Activated CD8-positive, alpha-beta memory T cell treated with anti-CD3 and anti-CD28 coated beads for 1 hour (primary cell): ENCODE data around the gene DCC.

Source experiments
- DNase-seq, 2 donors: peaks; one replicate each; pipeline ENCODE4 v3.0.0-alpha.2; 2020; ENCODE audit warnings: low read depth in 1 of 2; ENCODE audit errors: extremely low read depth in 1 of 2

Gene DCC

DNA sequence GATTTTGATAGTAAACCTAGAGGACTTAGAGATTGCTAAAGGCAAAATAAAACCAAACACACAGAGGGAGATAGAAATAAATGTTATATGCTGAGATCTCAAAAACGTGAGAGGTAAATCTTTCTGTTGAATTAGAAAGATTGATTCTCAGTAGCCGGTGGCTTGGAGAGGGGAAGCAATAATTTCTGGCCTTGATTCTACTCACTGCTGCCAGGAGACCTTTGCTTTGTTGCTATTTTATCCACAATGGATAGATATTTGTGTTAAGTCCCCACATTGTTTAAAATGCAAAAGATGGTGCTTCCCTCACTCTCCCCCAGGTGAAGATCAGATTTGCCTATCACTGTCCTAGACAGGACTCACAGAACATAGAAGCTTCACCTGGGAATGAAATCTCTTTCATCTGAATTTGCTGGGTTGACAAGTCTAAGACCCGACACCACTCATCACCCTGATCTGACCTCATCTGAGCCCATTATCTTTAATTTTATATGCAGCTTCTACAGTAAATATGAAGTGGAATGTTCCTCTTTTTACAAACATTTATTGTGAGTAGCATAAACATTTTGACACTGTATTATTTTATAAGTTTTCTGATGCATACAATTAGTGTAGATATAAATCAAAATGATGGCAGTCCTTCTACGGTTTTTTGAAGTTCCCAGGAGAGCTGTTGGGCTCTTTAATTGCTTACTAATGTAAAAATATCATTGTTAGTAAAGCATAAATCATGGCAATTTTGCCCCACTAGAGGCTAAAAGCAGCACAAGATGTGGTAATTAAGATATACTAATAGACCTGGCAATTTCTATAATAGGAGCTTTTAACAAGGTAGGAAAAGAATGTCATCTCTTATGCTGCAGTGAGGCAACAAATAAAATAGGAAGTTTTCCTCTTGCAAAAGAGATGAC lies 149.7 kb downstream of the DCC start:
- no peak for DNase-seq

DNA sequence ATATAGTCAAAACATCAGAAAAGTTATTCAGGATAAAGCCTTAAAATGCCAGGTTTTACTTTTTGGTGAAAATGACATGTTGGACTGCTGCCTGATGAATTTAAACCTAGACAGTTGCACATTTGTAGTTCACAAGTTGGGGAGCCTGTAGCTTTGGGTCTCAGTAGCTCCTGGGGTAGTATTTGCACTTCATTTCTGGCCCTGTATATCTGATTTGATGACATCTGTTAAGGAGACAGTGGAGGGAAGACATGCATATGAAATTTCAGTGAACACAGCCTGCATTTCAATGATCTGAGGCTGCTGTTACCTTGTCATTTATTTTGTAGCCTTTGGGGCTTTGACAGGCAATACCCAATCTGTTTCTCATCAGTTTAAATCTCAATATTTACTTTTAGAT lies 156.4 kb downstream of the DCC start:
- DNase-seq = no peak

DNA sequence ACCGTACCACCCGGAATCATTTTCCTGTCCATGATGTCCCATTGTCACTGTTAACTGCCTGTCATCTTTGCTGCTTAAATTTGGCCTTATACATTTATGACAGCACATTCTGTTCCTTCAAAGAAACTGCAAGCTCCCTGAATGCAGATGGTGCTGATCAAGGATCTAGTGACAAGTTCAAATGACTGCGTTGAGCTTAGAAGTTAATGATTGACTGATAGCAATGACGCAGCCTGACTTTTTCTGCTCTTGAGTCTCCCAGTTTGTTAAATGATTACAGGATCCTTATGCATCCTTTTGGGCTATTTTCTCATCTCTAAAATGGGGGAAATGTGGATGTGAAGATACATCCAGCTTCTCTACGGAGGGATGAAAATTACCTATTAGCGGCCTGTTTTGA lies 159.0 kb downstream of the DCC start:
- no peak for DNase-seq

DNA sequence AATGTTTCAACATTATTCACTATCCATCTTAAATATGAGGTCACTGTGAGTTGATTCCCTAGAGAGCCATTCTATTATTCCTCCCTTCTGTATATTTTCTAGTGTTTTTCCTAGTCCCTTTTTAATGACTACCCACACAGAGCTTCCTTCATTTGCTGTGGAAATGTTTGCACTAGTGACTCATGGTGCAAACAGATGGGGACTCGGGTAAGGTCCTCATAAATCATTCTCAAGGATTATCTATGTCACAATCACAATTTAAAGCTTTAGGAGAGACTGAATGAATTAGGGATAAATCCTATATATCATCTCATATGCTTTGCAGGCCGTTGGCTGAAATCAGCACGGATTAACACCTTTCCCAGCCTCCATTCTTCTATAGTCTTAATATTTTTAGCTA lies 159.6 kb downstream of the DCC start:
- DNase-seq = no peak

DNA sequence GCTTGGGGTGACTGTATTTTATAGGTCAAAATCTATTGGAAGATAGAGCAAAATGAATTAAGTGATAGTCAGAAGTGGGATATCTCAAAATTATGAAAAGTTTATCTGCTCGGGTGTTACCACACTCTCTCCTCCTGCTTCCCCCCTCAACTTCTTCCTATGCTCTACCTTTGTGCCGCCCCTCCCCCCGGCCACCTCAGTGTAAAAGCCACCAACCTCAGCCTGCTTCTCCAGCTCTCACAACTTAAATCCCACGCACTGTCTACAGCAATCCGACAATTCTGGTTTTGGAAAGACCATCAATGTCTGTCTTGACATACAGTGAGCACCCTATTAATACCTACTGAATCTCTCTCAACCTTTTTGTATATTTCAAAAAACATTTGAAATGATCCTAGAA lies 164.6 kb downstream of the DCC start:
- DNase-seq = no peak

DNA sequence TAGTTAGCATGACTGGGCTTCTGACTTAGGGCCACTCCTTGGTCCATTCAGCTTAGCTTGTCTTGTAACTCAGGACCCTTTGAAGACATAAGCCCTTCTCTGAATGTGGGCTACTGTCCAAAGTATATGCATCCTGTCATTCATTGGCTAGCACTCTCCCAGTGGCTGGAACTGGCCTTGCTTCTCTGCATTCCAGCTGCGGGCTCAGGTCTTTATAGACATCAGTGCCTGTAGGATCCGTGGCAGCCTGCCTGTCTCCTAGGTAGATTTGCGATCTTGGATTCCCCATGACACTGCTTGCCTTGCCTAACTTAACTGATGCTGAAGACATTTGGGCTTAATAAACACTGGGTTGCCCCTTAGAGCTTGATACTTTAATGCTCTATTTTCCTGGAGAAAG lies 170.1 kb downstream of the DCC start:
- DNase-seq = no peak

DNA sequence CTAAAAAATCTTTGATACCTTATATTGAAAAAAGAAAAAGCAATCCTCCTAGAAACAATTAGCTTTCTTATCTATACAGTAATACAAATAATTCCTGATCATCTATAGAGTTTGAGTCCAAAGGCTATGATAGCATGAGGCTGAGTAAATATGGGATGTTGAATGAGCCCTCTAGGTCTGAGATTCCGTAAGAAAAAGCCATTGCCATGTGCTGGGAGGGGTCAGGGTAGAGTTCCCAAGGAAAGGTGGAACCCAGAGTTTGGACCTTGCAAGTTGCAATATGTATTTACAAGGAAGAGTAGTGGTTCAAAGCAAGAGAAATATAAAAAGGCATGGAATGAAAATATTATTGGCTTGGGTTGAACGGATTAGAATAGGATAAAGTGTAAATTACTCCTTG lies 178.1 kb downstream of the DCC start:
- DNase-seq = no peak

DNA sequence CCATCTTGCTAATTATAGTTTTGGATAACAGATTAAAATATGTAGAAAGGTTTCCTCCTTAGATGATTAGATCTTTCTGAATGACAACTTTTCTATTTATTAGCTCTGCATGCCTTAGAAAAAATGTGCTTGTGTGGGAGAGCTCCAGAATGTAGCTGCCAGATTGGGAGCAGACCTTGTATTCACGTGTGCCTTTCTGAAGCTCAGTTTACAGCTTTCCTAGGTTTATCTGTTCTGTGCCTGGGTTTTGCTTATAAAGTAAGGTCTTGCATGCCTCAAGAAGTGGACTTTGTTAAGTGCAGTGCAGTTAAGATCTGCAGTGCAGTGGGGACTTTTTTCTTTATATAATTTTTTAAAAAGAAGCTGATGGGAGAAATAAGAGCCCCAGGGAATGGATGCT lies 179.0 kb downstream of the DCC start:
- no peak for DNase-seq

DNA sequence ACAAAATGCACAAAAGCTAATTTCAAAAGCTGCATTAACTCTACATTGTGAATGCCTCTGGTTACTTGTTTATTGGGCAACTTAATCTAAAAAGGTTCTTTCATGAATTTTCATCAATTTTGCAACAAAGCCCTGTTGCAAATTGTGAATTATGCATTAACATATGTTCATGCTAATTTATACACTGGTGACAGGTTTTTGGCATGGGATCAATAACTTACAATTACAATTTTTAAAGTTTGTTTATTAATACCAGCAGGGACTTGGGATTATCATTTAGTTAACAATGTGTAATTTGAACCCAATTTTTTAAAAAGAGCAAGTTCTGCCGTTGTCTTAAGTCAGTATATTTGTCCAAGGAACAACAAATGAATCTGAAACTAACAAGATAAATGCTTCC lies 183.6 kb downstream of the DCC start:
- DNase-seq = no peak

DNA sequence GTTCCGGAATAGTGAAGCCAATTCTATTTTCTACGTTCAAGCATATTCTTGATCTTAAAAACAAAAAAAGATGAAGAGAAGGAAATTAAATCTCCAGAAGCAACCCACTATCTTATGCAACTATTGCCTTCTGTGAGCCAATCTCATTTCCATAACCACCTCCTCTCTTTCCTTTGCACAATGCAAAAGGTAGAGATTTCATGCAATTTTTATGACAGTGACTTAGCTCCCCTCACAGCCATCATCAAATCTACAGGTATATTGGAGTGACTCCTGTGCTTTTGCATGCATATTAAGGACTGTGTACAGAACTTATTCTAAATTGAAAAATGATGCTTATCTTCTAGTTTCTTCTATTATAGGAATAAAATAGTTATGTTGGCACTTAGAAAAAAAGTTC lies 191.8 kb downstream of the DCC start:
- DNase-seq = no peak

DNA sequence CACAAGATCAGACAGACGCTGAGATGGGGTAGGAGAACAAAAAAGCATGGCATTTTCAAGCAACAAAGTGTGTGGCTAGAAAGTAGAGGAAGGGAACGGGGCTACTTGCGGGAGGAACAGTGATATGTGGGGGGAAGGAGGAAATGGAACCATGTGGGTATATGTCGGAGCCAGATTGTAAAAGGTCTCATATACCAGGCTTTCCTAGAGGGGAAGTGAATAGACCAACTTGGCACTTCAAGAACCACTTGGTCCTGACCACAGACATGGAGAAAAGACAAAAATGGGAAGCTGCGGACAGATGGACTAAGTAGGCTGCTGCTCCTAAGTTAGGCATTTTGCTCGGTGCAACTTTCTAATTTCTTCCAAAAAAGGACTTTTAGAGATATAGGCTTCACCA lies 196.0 kb downstream of the DCC start:
- DNase-seq = no peak

DNA sequence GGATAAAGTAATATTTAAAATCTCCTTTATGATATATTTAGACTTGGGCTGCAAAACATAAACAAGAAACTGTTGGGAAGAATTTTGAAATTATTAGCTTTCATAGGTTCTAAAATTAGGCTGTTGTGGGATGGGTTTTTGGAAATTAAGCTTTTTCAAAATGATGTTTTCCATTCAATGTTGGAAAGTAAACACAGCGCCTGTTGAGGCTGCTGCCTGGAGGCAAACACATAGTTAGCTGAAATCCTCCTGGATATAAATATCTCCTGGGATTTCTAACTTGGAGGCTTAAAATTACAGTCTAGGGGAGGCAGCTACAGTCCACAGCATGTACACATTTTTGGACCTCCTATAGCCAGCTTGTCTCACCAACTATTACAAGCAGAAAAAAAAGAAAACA lies 197.3 kb downstream of the DCC start:
- DNase-seq = no peak

DNA sequence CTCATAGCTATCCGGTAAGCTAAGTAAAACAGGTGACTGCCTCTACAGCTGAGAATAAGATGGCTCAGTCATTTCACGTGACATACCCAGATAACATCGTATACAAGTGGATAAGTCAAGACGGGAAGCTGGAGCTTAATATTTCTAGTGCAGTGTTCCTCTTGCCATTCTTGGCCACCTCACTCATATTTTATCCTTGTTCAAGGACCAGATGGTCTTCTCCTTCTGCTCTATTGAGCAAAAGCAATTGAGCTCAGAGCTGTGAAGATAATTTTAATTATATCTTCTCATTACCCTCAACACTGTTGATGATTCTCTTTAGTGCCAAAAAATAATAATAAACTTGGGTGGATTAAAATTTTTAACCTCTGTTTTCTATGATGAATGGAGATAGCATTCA lies 201.1 kb downstream of the DCC start:
- no peak for DNase-seq

DNA sequence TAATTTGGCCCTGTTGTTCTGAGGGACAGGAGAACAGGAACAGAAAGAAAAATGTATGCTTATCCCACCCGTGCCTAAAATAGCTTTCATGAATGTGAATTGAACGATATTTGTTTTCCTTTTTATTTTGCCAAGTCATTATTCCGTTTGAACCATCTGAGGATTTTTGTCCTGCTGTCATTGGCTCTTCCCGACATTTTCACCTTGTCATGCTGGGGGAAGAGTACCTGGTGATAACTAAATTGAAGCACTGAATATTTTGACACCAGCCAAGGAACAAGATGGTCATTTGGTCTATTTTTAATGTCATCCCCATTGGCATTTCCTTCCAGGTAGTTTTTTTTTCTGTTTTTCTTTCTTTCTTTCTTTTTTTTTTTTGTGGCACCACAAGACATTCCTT lies 204.1 kb downstream of the DCC start:
- DNase-seq = no peak

DNA sequence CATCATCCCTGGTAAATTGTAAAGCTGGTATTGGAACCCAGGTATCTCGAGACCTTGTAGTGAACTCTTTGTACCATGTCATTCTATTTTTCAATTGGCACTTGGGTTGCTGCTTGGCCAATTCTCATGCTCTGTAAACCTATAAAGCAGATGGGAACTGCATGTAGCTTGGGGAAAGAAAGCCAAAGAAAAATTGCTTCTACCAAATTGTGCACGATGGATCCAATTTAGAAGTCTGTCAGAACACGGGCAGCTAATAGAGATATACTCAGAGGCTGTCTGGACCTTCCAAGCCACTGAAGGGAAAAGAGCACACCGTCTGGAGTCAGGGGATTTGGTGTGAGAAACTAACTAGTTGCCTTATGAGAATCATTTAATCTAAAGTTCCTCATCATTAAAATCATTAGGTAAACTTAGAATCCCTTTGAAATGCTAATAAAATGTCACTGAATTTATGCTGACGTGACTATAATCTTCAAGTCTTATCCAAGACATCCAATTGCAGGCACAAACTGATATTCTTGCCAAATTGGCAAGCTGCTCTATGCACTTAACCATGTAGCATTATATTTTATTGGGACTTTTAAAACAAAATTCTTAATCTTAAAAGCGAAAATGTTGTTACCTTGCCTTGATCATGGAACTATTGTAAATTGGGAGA lies 206.8 kb downstream of the DCC start:
- no peak for DNase-seq

DNA sequence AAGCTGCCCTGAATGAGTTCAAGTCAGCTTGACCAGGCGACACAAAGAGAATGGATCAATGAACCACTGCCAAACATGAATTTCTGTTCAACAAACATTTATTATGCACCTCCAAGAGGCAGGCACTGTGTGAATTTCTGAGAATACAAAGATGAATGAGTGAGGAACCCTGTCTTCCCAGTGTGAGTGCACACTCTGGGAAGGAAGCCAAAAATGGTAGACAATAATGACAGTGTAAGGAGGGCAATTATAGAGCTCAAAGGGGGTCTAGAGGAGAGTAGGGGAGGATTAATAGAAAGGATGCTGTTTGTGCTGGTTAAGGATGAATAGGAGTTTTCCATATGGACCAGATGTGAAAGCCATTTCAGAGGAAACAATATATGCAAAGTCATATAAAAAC lies 213.4 kb downstream of the DCC start:
- no peak for DNase-seq

DNA sequence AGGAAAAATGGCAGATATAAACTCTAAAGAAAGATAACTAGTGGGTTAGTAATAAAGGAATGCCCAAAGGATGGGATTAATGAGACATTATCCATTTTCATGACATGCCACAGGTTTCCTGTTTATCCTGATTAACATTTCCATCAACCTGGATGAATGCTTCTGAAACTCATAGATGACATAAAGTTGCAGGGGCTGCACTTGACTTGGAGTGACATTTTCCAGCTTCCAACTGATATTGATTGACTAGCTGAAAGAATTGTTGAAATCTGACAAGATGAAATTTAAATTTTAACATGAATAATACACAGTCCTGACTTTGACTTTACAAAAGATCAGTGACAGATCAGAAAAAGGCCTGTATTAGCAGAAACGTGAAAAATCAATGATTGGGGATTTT lies 214.2 kb downstream of the DCC start:
- DNase-seq = no peak

DNA sequence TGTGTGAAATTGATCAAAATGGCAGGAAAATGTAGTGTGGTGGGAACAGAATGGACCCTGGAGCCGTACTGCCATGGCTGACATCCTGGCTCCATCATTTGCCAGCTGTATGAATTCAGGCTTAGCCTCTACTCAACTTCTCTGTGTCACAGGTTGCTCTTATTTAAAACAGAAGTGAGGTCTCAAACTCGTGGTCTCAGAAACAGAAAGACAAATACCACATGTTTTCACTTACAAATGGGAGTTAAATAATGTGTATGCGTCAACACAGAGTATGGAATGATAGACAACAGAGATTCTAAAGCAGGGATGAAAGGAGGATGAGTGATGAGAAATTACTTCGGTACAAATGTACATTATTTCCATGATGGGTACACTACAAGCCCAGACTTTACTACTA lies 227.4 kb downstream of the DCC start:
- no peak for DNase-seq

DNA sequence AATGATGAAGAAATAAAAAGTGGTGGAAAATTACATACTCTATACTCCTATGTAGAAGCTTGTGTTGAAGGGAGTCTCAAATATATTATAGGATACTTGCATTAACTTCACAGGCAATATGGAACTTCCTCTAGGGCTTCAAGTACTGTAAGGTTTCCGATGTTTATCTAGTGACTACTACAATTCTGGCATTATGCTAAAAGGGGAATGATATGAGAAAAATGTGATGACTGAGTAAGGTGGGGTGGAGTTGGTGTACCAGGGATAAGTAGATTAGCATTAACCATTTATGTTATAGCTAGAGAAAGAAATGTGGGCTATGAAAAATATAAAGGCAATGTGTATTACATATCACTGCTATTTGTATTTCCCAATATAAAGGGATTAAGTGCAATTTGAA lies 229.5 kb downstream of the DCC start:
- DNase-seq = no peak

DNA sequence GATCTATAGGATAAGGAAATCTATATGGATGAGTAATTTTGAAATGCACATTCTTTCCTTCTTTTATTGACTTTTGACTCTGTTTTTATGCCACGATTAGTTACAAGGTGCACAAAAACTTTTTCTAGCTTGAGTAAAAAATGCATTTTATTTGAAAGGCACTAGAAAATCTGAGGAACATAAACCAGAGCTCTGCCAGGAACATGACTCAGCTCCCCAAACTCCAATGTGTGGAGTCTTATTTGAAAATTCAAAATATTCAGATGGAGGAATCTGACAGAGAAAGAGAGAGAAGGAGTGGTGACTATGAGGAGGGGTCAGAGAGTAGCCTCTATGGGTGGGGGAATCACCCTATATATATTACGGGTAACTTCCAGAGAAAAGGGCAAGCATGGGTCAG lies 231.0 kb downstream of the DCC start:
- DNase-seq = no peak

DNA sequence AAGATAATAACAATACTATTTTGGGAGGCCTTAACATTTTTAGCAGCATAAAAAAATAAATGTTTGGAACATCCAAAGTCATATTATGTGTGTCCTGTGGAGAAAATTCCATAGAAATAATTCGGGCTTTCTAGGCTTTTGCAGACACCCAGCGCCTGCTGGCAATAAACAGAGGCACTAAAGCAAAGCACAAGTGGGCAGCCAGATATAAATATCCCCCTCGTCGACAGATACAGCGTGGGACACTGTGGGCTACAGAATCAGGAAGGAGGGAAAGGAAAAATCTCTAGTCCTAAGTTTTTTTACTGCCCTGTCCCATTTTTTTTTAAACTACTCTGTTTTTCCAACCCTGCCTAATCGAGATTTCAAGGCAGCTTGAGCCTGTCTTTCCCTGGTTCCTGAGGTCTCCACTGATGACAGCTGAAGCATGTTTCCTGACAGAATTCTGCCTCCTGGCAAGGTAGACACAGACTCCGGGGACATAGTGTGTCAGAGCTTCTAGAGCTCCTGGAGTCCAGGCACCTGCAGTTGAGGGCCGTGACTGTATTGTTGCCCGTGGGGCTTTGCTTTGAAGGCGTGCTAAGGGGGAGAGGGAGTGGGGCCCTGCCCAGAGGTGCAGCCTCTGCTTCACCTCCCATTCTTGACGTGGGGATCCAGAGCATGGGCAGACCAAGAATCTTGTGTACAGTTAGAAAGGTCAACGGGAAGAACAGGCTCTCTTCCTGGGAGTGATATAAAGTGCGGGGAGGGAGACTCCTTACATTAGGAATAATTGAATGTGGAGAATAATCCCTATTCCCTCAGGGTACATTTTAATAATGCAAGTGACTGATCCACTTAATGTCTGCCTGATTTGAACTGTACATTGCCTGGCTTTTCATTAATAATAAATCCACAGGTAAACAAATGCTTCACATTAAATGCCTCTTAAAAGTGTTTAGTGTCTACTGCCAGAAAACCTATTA lies 232.3 kb downstream of the DCC start:
- DNase-seq = no peak
